Lung microvascular endothelial cell (primary cell): Measurements from ENCODE around the gene PYGB. TPM values are rescaled to one million over a fixed set of nuclear protein-coding genes. Genes with fewer than 3 reads are reported as not detected.

Experiments used
- DNase-seq, 2 donors: peaks; one replicate each; pipeline versions ENCODE4 v3.0.0 to v3.0.0-alpha.2; 2010; ENCODE audit warnings: low read depth in 2 of 2
- total RNA-seq: library from RNA; depleted of rRNA; stranded (reverse); fragments of >200 nt; gene quantifications from 2 replicates; pipeline ENCODE4 v1.2.1, GENCODE V29; 2014

The PYGB gene
- total RNA-seq, 1 donor from 2014 or later, result 62.3 TPM

GRCh38 chr20:25269057-25269832, 21.4 kb downstream of the PYGB start:
- DNase-seq, result no peak

- no peak for DNase-seq
Measured at GRCh38 chr20:25269833-25270170, 21.9 kb downstream of the PYGB start.

- DNase-seq, result no peak
Measured at GRCh38 chr20:25270829-25271251, 23.0 kb downstream of the PYGB start.

- DNase-seq, result no peak
Measured at GRCh38 chr20:25271486-25272222, 23.8 kb downstream of the PYGB start.

GRCh38 chr20:25272223-25273000, 24.5 kb downstream of the PYGB start:
- no peak for DNase-seq

GRCh38 chr20:25273046-25273445, 25.2 kb downstream of the PYGB start:
- no peak for DNase-seq

- no peak for DNase-seq
Measured at GRCh38 chr20:25273541-25274358, 25.9 kb downstream of the PYGB start.

GRCh38 chr20:25274481-25274880, 26.6 kb downstream of the PYGB start:
- no peak for DNase-seq

- no peak for DNase-seq
Measured at GRCh38 chr20:25274891-25275812, 27.3 kb downstream of the PYGB start.

- DNase-seq, result no peak
Measured at GRCh38 chr20:25275813-25276532, 28.1 kb downstream of the PYGB start.

- DNase-seq, result no peak
Measured at GRCh38 chr20:25276533-25277050, 28.7 kb downstream of the PYGB start.

GRCh38 chr20:25277051-25277801, 29.3 kb downstream of the PYGB start:
- no peak for DNase-seq

GRCh38 chr20:25277941-25278521, 30.1 kb downstream of the PYGB start:
- no peak for DNase-seq

- no peak for DNase-seq
Measured at GRCh38 chr20:25278636-25279361, 30.9 kb downstream of the PYGB start.

GRCh38 chr20:25279403-25279802, 31.5 kb downstream of the PYGB start:
- no peak for DNase-seq

GRCh38 chr20:25280051-25280573, 32.2 kb downstream of the PYGB start:
- DNase-seq, result no peak
